ENCODE results near the gene SBF1. TPM values are rescaled to one million over a fixed set of nuclear protein-coding genes. Genes with fewer than 3 reads are reported as not detected.
A peak's percentile ranks its signal among the peaks of the same experiment; 100 is the strongest.
"Not testable (repeated sequence)": the region's sequence is repeated elsewhere in the genome, so short reads cannot be mapped to it uniquely, and the experiment has no call there.

The SBF1 gene
- total RNA-seq, 1 donor from 2014 or later: 123 TPM

DNA sequence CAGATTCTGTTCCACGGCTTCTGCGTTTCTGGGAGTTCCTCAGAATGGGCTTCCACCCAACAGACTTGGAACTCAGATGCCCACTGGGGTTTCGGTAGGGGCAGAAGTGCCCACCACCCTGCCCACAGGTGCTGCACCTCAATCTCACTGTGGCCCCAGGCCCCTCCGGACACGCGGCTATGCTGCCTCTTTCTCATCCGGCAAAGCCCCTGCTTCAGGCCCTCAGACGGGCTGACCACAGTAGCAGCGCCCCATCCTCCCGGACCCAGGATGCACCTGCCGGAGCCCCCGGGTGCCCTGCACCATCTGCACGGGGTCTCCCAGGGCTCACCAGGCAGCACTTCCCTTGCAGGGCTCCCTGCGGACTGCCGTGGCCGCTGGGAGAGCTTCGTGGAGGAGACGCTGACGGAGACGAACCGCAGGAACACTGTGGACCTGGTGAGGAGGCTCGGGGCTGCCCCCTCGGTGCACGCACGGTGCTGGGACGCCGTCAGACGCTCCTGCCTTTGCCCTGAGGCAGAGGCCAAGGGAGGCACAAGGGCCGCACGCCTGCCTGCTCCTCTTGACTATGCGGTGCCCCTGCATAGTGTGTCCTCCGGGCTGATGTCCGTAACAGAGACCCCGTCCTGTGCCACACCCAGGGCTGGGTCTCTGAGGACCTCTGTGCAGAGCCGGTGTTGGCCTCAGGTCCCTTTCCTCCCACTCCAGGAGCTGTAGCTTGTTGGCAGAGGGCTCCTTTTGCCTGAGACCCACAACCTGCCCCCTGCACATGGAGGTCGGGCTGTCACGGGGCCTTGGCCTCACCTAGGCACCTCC is 38.6 kb downstream of the SBF1 start:
- Histone ChIP-seq H3K4me3 (ENCODE audit: low read depth, low read length) (no peak overlapping the region), H3K27me3 (ENCODE audit: control insufficient read depth, insufficient read depth, low read length) (no peaks in the 10 kb centered on the region), H3K36me3 (ENCODE audit: control insufficient read depth, insufficient read depth, low read length) (peaks cover 41% of the 10 kb centered on the region)
- DNase-seq (ENCODE audit: low read depth): no peak
- TF ChIP-seq, protein P1, sequence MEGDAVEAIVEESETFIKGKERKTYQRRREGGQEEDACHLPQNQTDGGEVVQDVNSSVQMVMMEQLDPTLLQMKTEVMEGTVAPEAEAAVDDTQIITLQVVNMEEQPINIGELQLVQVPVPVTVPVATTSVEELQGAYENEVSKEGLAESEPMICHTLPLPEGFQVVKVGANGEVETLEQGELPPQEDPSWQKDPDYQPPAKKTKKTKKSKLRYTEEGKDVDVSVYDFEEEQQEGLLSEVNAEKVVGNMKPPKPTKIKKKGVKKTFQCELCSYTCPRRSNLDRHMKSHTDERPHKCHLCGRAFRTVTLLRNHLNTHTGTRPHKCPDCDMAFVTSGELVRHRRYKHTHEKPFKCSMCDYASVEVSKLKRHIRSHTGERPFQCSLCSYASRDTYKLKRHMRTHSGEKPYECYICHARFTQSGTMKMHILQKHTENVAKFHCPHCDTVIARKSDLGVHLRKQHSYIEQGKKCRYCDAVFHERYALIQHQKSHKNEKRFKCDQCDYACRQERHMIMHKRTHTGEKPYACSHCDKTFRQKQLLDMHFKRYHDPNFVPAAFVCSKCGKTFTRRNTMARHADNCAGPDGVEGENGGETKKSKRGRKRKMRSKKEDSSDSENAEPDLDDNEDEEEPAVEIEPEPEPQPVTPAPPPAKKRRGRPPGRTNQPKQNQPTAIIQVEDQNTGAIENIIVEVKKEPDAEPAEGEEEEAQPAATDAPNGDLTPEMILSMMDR (IDR thresholded peaks at IDR 0.05; ENCODE audit: insufficient read depth, low read length, severe bottlenecking): no peak
- FAIRE-seq: no peak

DNA sequence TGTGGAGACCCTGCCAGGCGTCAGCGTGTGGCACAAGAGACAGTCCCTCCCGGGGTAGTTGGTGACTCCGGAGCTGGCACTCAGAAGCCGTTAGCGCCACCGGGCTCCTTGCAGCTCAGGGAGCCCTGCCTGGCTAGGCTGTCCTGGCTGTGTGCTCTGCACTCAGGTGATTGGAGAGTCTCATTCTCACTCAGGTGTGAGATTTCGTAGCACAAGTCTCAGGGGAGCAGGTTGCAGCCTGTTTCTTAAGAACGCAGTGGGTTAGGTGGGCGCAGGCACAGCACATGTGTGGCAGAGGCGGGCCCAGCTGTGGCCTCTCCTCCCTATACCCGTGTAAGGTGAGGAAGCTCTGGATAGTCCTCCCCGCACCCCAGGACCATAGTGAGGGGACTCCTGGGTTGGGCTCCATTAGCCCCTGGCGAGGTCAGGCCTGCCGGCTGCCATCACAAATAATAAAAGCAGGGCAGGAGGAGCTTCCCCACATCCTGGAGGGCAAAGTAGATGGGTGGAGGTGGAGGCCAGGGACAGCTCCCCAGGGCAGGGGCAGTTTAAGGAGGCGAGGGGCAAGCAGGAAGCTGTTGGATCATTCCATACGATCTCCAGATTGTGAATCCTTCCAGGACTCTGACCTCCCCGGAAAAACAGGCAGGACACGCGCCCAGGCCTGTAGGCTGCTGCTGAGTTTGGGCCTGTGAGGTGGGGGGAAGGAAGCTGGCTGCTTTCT is 39.4 kb downstream of the SBF1 start:
- peak; percentile 88 for FAIRE-seq
- Histone ChIP-seq H3K27me3 (ENCODE audit: control insufficient read depth, insufficient read depth, low read length) (no peaks in the 10 kb centered on the region), H3K4me3 (ENCODE audit: low read depth, low read length) (no peak overlapping the region), H3K36me3 (ENCODE audit: control insufficient read depth, insufficient read depth, low read length) (peaks cover 38% of the 10 kb centered on the region)
- TF ChIP-seq, protein P1 (IDR thresholded peaks at IDR 0.05; ENCODE audit: insufficient read depth, low read length, severe bottlenecking): no peak
- peak; percentile 58 for DNase-seq (ENCODE audit: low read depth)

DNA sequence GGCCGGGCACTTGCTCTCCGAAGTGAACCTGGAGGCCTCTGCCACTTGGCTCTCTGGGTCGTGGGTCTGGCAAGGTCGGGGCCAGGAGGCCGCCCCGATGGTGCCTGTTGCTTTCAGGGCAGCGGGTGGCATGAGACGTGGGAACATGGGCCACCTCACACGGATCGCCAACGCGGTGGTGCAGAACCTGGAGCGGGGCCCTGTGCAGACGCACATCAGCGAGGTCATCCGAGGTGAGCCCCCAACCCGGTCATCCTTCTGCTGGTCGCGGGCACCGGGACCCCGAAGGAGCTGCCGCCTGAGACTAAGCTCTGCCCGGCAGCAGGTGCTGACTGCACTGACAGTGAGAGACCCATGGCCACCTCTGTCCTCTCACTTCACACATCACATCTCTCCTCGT is 40.0 kb downstream of the SBF1 start:
- FAIRE-seq: no peak
- H3K36me3 ChIP-seq (ENCODE audit: control insufficient read depth, insufficient read depth, low read length): peaks cover 36% of the 10 kb centered on the region
- TF ChIP-seq, protein P1 (IDR thresholded peaks at IDR 0.05; ENCODE audit: insufficient read depth, low read length, severe bottlenecking): no peak

DNA sequence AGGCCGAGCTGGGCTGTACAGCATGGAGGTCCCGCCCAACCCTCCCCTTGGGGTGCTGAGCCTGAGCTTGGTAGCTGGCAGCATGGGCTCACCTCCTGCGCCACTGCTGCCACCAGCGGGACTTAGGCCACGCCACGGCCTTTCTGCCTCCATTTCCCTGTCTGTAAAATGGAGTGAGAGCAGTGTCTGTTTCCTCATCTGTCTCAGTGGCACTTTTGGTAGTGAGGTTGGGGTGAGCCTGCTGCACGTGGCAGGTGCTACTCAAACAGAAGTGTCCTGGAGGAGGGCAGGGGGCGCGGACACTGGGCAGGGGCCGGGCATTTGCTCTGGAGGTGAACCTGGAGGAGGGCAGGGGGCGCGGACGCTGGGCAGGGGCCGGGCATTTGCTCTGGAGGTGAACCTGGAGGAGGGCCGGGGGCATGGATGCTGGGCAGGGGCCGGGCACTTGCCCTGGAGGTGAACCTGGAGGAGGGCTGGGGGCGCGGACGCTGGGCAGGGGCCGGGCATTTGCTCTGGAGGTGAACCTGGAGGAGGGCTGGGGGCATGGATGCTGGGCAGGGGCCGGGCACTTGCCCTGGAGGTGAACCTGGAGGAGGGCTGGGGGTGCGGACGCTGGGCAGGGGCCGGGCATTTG is 41.8 kb downstream of the SBF1 start:
- not testable (repeated sequence) for DNase-seq (ENCODE audit: low read depth); H3K27me3 ChIP-seq (ENCODE audit: control insufficient read depth, insufficient read depth, low read length); H3K4me3 ChIP-seq (ENCODE audit: low read depth, low read length); FAIRE-seq
- peaks cover 28% of the 10 kb centered on the region for H3K36me3 ChIP-seq (ENCODE audit: control insufficient read depth, insufficient read depth, low read length)

More for the DNA sequence above, 40.0 kb downstream of the SBF1 start:
- DNase-seq (ENCODE audit: low read depth): no peak
- no peaks in the 10 kb centered on the region for H3K27me3 ChIP-seq (ENCODE audit: control insufficient read depth, insufficient read depth, low read length)
- no peak overlapping the region for H3K4me3 ChIP-seq (ENCODE audit: low read depth, low read length)

DNA sequence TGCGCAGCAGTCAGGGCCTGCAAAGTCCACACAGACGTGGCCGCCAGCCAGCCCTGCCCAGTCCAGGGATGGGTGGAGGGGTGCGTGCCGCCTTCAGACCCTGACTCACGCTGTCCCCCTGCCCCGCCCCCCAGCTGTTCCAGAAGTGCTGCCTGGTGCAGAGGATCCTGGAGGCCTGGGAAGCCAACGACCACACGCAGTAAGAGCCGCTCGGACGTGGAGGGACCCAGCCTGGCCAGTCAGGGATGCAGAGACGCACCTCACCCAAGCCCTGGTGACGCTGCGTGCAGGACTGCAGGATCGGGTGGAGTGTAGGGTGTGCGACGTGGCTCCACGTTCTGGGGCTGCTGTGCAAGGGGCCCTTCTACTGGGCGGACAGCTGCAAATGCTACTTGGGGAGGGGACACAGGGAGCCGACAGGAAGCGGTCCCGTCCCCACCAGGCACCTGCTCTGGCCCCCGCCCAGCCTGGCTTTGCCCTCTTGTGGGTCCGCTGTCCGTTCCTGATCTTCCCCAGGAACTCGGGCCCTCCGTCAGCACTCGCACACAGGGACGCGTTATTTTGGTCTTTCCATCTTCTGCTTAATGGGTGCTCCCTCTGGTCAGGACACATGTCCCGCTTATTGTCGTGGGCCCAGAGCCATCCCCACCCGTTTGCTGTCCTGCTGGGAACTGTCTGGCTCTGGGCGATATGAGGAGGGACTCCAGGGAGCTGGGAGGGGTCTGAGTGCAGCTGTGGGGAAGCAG is 42.5 kb downstream of the SBF1 start:
- FAIRE-seq (no peak), DNase-seq (ENCODE audit: low read depth) (no peak)
- peaks cover 24% of the 10 kb centered on the region for H3K36me3 ChIP-seq (ENCODE audit: control insufficient read depth, insufficient read depth, low read length)
- no peaks in the 10 kb centered on the region for H3K27me3 ChIP-seq (ENCODE audit: control insufficient read depth, insufficient read depth, low read length)
- TF ChIP-seq, protein P1 (IDR thresholded peaks at IDR 0.05; ENCODE audit: insufficient read depth, low read length, severe bottlenecking): no peak
- H3K4me3 ChIP-seq (ENCODE audit: low read depth, low read length): no peak overlapping the region
